Psoas muscle (tissue), 8 donors: ENCODE results near the gene RIPOR3. TPM values are rescaled to one million over a fixed set of nuclear protein-coding genes. Genes with fewer than 3 reads are reported as not detected.

Source experiments
- ATAC-seq, 4 donors: fragments of 200-7000 bp; cut with Tn5 transposase; one replicate each; pipeline ENCODE4 v1.9.1; 2020; ENCODE audit warnings: moderate library complexity in 3 of 4, mild to moderate bottlenecking in 2 of 4
- DNase-seq, 2 donors: peaks; one replicate each; pipeline ENCODE4 v3.0.0-alpha.2; 2020
- H3K27ac ChIP-seq: fragments of 200-600 bp; one replicate; pipeline ENCODE4 v1.8.0; 2022
- H3K27me3 ChIP-seq, 3 donors: fragments of 200-600 bp in 1 of 3; one replicate each; pipeline versions ENCODE4 v1.6.1 to v1.8.0; 2013 to 2022; ENCODE audit warnings: low read length in 2 of 3, mild to moderate bottlenecking in 2 of 3, moderate library complexity in 1 of 3; ENCODE audit not compliant: insufficient read depth in 3 of 3
- H3K36me3 ChIP-seq, 2 donors: fragments of 200-600 bp in 1 of 2; one replicate each; pipeline versions ENCODE4 v1.6.1 to v1.8.0; 2013 to 2022; ENCODE audit warnings: low read depth in 1 of 2, mild to moderate bottlenecking in 1 of 2, moderate library complexity in 1 of 2; ENCODE audit not compliant: insufficient read depth in 1 of 2
- H3K4me1 ChIP-seq: fragments of 200-600 bp; one replicate; pipeline ENCODE4 v1.8.0; 2022
- H3K4me3 ChIP-seq: fragments of 200-600 bp; one replicate; pipeline ENCODE4 v1.8.0; 2022; ENCODE audit warnings: mild to moderate bottlenecking
- H3K9me3 ChIP-seq: fragments of 200-600 bp; one replicate; pipeline ENCODE4 v1.8.0; 2022
- CTCF ChIP-seq: fragments of 200-600 bp; IDR thresholded peaks from one replicate; pipeline ENCODE4 v1.8.0; 2022; ENCODE audit warnings: antibody characterized with exemption
- WGBS, 3 donors: extraction: QIAGEN DNeasy Blood & Tissue Kit; methylation state at CpG; one replicate each; pipeline versions ENCODE4 v1.1.6 to v1.1.7; 2013; 5-methylcytosine and 5-hydroxymethylcytosine counted together
- intact Hi-C, 2 donors: fragments of 100-400 bp; cut with DNase I; formaldehyde crosslinking; loops; one replicate each; pipeline versions ENCODE4 v1.11.0 to v1.14.2; 2022
- polyA plus RNA-seq, 3 donors: library from polyadenylated mRNA; stranded (reverse); fragments of 200-250 nt; gene quantifications; one replicate each; pipeline ENCODE4 v1.2.3, GENCODE V29; 2013
- total RNA-seq, 4 donors: library from RNA; stranded (reverse); fragmentation: NEBNext Ultra II Directional in 2 of 4; extraction: Animal tissue kit (Norgen Biotek cat#: 25700) in 2 of 4; gene quantifications; one replicate each; pipeline versions ENCODE4 v1.2.1 to v1.2.4, GENCODE V29; 2021 to 2023
- donor health status: healthy with polysubstance abuse.
- donor health status: DM: no; HTN: no; CAD: no; lungs with moderate emphysema.
- donor health status: Bipolar disorder and iron deficiency.
- donor health status: healthy.
- donor health status: DM: yes; HTN: yes; CAD: no.
- donor health status: DM: no; HTN: no; CAD: no.
- donor health status: DM: no; HTN: no; CAD: no.
- donor health status: DM: yes; HTN: yes; CAD: no.

RIPOR3 gene
- total and polyA plus RNA-seq, 7 donors, result 3.1 to 5.7 (median 5.2) TPM

- Histone ChIP-seq H3K27me3 (no peaks in the 10 kb centered on the region), H3K4me1 (peaks cover 16% of the 10 kb centered on the region), H3K9me3 (no peaks in the 10 kb centered on the region), H3K27ac (no peak overlapping the region), H3K4me3 (no peak overlapping the region), H3K36me3 (no peaks in the 10 kb centered on the region)
- TF ChIP-seq CTCF, result no peak
- WGBS, 3 donors, result 60 to 76% (median 64%) methylated on average over 22 of the region's 22 CpGs
- intact Hi-C loops, result no loop called here
- ATAC-seq (peak in 3 of 4 donors; percentile 7 to 20 (median 13)), DNase-seq (no peak)
These were observed 54.5 kb downstream of the RIPOR3 start for GRCh38 chr20:50636601-50637540.

DNA sequence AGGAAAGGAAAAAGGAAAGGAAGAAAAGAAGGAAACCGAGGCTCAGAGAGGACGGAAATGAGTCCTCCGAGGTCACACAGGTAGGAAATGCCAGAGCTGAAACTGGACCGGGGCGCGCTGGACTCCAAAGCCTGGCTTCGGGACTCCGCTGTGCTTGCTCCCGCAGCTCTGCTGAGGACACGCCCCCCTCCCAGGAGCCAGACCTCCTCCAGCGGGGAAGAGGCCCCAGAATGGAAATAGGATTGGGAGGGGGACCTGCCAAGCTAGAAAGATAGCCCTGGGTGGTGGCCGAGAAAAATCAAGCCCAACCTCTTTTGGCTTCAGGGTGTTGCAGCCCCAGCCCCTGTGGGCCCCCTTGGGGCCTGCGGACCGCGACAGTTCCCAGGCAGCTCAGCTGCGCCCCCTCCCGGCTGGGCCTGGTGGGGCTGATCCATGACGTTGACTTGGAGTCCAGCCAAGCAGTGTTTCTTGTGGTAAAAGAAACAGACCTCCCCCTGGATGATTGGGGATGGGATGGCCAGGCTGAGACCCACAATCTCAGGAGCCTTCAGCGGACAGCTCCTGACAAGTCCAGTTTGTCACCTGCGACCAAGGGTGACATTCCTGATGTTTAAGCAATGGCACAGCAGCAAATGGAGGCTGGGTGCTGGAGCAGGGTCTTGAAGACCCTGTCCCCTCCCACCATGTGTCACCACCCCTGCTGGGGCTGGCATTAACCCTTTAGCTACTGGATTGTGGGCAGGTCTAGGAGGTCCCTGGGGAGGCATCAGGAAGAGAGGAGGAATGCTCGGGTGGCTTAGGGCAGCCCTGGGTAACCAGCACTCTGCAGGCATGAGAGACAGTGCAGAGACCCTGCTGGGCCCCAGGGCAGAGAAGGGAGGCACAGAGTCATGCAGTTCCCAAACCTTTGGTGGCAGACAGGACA lies 55.4 kb downstream of the RIPOR3 start:
- ATAC-seq (peak; percentile 78 to 91 (median 84)), DNase-seq (peak; percentile 68 to 88)
- peak; percentile 88 for TF ChIP-seq CTCF
- intact Hi-C loops, result no loop called here
- Histone ChIP-seq H3K4me3 (peak overlapping the region; percentile 49), H3K4me1 (peaks cover 16% of the 10 kb centered on the region), H3K27me3 (no peaks in the 10 kb centered on the region), H3K9me3 (no peaks in the 10 kb centered on the region), H3K36me3 (no peaks in the 10 kb centered on the region), H3K27ac (no peak overlapping the region)
- 16 to 25% (median 19%) methylated on average over 19 to 21 of the region's 21 CpGs for WGBS, 3 donors

GRCh38 chr20:50635014-50635557 lies 56.3 kb downstream of the RIPOR3 start:
- intact Hi-C loops, result no loop called here
- H3K36me3 ChIP-seq, result no peaks in the 10 kb centered on the region

More at GRCh38 chr20:50635014-50635557, 56.3 kb downstream of the RIPOR3 start:
- H3K27me3 ChIP-seq, result no peaks in the 10 kb centered on the region
- peaks cover 16% of the 10 kb centered on the region for H3K4me1 ChIP-seq
- TF ChIP-seq CTCF, result no peak
- WGBS, 3 donors, result 90 to 95% (median 94%) methylated on average over 10 of the region's 10 CpGs
- no peak for DNase-seq
- ATAC-seq, result no peak
- H3K9me3 ChIP-seq, result no peaks in the 10 kb centered on the region
- peak overlapping the region; percentile 49 for H3K4me3 ChIP-seq
- H3K27ac ChIP-seq, result no peak overlapping the region
